Tongue (tissue), 2 donors: Measurements from ENCODE around the gene GSG1L2. TPM values are rescaled to one million over a fixed set of nuclear protein-coding genes. Genes with fewer than 3 reads are reported as not detected.
A peak's percentile ranks its signal among the peaks of the same experiment; 100 is the strongest.

ENCODE experiments used
- DNase-seq: peaks from one replicate; pipeline ENCODE4 v3.0.0-alpha.2; 2015
- total RNA-seq: library from RNA; depleted of rRNA; stranded (reverse); fragments of >200 nt; gene quantifications from one replicate; pipeline ENCODE4 v1.2.3, GENCODE V29; 2014

GSG1L2 gene
- not detected for total RNA-seq

DNA sequence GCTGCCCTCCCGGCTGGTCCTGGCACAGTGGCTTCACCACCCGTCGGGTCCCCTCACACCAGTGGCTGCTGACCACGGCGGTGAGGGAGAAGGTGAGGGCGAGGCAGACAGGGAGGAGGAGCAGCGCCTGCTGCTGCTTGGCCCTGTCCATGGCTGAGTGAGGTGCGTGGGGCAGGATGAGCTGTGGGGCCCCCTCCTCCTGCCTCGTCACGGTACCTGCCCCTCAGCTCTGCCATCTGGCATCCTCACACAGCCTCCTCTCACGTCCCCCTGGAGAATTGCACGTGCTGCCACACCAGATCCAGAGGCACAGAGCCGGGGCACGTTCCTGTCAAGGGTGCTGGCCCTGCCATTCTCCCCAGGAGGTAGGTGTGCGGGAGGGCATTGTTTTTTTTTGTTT, at the start of gene GSG1L2:
TSS of gene GSG1L2 (minus strand) at position 159 of the 400 bp plus-strand sequence. CDS start at position 151, 8 bp downstream.
- no peak for DNase-seq

DNA sequence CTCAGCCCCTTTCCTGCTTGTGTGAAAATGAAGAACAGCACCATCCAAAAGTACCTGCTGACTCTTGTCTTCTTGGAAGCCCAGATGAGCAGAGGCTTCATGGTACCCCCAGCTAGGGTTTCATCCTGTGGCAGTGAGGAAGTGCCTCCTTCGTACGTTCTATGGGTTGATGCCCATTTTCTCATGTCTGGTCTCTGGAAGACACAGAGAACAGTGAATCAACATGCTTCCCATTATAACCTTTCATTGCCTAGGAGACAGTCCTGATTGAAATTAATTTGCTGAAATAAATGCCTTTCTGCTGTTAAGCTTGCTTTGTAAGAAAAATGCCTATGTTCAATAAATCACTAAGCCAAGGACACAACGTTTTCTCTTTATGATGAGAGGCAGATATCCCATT, 46.7 kb upstream of the GSG1L2 start:
- peak; percentile 9 for DNase-seq

DNA sequence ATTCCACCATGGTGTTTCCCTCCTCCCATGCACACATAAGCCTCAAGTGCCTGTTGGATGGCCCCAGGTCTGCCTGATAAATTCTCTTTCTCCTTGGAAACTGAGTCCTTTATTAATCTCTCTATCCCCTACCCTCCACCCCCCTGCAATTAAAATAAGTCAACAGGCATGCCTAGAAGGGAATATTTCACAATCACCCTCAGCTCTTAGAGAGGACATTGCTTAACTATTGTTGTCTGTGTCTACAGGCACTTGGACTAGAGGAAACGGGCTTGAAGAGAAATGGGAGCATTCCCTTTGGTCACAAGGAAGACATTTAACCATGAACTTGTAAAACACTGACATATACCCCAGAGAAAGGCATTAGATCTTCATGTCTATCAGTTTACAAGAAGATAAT, 43.7 kb upstream of the GSG1L2 start:
- DNase-seq, result no peak

DNA sequence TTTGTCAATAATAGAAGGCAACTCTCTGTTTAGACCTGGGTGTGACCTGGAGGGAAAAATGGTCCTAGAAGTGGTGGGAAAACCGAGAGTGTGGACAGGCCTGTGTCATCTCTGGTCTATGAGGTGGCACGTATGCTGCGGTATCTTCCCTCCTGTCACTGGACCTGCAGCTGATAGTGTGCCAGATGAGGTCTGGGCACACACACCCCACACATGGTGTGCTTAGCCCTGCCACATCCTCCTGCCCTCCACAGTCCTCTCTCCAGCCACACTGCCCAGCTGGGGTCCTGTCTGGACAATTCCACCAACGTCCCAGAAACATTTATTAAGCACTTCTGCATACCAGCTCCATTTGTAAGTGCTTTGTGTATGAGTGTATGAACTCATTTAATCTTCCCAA, 41.1 kb upstream of the GSG1L2 start:
- no peak for DNase-seq

DNA sequence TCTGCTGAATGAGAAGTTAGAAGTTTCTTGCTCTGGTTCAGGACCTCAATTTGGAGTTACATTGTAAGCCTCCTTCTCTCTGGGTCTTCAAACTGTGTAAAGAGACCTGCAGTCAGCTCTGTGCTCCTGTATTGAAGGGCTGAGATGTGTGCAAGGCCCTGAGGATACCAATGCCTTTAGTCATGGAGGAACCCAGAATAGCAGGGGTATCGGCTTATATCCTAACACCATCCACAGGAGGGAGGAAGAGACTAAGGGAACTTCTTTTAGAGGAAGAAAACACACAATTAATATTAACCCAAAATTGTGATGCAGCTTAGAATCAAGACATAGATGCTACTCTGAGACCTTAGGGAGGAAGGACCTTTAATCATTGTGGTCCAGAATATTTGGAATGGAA, 40.3 kb upstream of the GSG1L2 start:
- no peak for DNase-seq

DNA sequence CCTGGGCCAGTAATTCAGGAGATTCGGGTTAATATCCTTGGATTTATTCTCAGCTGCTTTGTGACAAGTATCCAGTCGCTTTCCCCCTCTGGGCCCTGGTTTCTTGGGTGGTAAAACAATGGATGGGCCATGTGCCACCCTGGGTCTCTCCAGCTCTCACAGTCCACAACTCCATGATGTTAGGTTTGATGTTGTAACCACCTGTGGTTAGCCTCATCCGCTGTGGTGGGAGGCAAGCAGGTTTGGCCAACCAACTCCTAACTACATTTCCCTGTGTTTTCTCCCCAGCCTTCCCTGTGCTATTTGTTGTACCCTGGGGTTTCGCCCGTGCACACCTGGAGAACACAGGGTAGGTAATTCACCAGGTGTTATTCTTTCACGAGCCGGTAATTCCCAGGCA, 39.0 kb upstream of the GSG1L2 start:
- DNase-seq, result no peak

DNA sequence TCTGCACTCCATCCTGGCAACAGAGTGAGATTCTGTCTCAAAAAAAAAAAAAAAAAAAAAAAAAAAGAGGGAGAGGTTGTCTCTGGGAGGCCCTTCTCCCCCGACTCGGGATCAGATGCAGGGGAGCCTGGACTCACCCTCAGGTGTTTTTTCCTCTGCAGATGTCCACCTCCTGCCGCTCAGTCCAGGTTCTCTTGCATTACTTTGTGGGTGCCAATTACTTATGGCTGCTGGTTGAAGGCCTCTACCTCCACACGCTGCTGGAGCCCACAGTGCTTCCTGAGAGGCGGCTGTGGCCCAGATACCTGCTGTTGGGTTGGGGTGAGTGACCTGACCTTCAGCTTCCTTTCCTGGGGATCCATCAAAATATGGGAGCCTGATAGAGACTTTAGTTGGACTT, 37.9 kb upstream of the GSG1L2 start:
- no peak for DNase-seq

DNA sequence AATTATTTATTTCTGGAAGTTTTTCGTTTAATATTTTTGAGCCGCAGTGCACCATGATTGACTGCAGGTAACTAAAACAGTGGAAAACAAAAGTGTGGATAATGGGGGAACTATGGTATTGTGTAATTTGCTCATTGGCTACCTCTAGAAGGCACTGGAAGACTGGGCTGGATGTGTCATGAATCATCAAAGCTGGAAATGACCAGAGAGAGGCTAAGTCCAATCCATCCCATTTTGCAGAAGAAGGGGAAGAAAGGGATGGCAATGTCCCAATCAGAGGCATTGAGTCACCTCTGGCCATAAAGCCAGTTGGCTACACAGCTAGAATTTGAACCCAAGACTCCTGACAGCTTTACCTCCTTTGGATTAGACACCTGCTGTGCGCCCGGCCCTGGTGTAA, 33.2 kb upstream of the GSG1L2 start:
- no peak for DNase-seq

DNA sequence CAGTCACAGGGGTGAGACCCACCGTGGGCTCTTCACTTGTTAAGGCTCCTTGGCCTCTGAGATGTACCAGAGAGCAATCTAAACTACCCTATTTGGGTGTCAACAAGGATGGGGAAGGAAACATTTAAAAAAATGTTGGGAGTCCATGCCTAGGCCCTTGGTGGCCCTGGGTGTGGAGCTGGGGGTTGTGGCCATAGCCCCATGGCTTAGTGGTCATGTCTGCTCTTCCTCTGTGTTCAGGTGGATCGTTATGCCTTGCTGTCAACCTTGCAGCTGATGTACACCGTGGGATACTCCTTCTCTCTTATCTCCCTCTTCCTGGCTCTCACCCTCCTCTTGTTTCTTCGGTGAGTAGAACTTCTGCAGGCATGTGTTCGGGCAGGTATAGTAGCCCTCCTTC, 32.4 kb upstream of the GSG1L2 start:
- no peak for DNase-seq

DNA sequence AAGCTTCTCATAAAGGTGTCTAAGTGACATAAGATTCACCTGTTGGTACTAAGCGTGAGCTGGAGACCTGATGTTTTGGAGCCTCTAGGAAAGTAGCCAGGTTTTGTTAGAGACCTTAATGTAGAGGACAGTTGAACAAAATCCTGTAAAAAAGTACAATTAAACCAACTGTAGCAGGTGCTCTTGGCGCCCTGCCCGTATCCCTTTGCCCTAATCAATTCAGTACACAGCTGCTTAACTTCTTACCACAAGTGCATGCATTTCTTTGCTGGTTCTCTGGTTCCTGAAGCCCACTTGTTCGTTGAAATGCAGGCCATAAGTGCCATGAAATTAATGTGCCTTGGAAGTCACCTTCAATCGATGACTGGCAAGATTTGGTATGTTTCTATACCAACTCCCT, 28.3 kb upstream of the GSG1L2 start:
- no peak for DNase-seq

DNA sequence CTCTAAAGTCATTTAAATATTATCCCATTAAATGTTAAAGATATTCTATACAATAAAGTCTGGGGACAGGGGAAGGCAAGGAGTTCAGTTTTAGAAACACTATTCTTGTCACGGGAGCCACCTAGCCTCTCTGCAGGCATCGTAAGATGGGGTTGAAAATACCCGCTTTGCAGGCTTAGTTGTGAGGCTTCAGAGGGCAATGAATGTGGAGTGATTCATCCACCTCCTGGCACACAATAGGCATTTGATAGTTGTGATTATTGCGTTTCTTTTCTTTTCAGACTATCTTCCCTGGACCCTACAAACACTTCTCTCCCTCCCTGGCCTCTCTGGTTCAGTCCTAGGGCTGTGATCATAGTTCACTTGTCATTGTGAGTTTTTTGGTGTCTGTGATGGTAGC, 23.4 kb upstream of the GSG1L2 start:
- DNase-seq, result no peak

DNA sequence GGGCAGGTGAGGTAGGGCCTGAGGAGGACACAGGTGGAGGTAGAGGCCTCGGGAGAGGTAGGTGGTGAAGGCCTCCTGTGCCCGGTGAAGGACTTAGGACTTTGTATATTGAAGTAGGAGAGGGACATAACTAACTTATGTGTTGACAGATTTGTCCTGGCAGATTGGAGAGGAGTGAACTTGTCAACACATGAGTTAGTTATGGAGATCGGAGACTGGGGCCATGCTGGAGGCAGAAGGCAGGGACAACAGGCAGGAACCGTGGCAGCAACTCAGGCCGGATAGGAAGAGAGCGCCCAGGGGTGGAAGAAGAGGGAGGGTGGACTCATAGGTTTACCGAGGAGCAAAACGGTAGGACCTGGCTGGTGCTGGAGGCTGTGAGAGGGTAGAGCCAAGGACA, 22.3 kb upstream of the GSG1L2 start:
- no peak for DNase-seq

DNA sequence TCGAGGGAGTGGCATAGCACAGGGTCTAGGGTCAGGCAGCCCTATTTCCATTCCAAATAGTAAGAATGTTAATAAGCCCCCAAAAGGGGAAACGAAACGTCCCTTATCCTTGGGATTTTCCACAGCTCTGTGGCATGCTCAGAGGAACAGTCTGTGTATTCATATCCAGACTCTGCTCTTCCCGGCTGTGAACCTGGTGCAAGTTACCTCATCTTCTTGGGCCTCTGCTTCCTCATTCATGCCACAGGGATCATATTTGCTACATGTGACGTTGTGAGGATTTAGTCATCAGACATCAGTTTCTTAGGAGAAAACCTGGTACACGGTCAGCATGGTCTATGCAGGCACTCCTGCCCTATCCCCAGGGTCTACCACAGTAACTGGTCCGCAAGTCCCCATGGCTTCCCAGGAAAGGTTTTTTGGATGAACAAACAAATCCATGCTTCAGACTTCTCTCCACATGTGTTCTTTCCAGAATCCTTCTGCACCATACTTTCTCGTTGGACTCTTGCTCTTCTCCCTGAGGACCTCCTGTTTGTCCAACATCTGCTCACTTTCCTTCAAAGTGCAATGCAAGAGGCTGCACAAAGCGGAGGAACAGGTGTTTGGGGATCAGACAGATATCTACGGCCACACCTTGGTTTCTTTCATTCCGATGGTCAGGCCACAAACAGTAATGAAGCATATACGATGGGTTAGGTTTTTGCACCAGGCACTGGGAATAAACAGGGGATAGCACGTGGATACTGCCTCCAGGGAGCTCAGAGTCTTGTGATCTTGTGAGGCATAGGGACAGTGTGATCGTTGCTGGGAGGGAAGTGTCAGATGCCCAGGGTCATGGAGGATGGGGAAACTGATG, 21.5 kb upstream of the GSG1L2 start:
- DNase-seq, result no peak

DNA sequence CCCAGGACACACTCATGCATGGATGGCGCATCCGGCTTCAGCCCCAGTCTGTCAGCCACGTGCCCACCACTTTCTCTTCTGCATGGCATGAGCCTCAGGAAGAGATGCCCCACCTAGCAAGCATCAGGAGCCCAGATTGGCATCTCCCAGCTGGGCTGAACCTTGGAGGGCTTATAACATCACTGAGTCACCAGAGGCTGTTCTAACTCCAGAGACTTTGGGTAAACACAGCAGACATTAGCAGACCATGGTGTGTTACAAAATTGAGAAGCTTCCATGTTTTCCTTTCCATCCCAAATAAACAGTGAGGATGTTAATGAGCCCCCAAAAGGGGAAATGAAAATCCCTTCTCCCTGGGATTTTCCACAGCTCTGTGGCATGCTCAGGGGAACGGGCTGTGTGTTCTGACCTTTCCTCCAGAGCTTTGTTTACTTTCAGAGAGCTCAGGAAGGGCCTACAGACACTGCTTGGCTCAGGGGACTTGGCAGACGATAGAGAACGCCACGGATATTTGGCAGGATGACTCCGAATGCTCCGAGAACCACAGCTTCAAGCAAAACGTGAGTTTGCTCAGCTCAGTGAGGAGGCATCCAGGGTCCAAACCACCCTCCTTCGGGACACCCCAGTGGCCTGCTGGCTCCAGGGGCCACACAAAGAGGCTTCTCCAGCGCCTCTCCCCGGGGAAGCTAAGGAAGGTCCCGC, 20.3 kb upstream of the GSG1L2 start:
- peak; percentile 54 for DNase-seq

DNA sequence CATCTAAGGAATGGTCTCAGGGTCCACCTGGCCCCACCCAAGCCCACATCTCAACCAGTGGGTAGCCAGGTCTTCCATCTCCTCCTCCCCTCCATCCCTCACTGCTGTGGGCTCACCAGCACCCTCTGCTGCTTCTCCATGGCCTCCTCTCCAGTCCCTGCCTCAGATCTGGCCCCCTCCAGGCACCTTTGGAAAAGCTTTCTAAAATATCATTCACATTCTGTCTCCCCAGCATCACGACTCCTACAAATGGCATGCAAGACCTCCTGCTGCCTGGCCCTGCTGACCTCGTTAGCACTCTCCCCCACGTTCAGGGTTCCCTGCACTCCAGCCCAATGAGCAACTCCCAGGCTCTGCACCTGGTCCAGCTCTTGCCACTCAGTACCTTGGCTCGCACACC, 17.6 kb upstream of the GSG1L2 start:
- DNase-seq, result no peak

DNA sequence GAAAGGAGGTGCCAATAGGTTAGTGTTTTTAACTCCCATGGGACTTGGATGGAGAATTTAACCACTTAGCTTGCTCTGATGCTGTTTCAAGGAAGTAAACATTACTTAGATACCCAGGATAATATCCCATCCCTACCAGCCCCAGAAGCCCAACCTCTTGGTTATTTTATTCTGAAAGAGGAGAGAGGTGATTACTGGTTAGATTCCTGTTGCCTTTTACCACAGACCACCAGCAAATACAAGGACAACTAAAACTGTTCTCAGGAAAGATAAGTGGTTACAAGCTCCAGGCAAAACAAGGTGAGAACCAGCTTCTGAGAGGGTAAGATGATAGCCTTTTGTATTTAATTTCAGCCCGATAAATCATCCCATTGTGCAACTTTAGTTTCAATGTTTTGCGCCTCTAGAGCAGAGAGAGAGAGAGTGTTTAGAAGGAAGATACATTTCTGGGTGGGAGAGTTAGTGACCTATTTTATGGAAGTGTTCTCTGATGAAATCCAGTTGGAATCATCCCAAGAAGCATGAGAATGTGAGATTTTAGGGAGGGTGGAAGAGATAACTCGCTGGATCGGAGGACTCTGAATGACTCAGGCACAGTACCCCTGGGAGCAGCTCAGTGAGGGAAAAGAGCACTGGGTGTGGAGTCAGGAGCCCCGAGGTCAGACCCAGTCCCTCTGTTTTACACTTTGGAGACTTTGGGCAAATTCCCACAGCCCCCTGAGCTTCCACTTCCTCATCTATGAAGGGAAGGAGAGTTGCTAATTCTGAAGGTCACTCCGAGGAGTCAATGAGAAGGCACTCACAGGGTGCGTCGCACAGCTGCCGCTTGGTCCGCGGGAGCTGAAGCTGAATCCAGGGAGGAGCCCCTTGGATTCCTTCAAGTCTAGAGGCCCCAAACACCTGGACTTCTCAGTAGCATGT, 15.9 kb upstream of the GSG1L2 start:
- DNase-seq, result no peak

DNA sequence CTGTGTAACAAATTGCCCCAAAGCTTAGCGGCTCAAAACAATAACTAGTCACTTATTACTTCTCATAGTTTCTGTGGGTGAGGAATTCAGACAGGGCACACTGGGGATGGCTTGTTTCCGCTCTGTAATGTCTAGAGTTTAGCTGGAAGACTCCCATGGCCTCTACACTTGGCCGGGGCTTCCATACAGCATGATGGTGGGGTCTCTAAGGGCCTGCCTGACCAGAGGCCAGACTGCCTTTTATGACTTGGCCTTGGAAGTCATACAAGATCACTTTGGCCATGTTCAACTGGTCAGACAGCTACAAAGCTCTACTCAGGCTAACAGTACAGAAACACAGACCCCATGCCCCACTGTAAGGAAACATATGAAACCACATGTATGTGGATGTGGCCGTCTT, 12.0 kb upstream of the GSG1L2 start:
- no peak for DNase-seq

DNA sequence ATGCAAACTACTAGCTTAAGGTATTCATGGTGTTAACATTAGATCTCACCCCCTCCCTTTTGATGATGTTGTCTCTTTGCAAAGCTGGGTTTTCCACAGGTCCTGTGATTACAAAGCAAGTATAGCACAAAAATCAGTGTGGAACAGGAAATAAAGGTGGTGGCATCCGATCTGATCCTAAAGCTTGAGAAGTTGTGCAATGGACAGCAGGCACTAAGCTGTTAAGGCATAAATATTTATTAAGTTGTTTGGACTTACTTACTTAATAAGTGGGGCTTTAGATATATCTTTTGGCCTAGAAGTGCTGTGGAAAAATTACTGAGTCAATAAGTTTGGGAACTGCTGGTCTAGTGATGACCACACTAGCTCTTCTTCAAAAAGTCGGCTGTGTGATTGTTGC, 8.8 kb upstream of the GSG1L2 start:
- DNase-seq, result no peak

DNA sequence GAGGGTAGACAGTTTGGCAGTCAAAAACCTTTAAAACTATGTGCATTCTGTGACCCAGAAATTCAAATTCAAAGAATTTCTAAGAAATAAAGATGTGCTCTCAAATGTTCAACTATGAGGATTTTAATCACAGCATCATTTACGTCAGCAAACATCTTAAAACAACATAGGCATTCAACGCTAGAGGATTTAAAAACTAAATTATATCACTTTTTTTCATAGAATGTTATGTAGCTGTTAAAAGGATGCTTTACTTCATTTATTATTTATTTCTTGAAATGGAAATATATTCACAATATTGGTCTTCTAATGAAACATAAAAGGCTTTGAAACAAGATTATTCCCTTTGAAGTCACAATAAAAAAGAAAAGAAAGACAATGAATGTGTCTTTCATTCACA, 7.5 kb upstream of the GSG1L2 start:
- DNase-seq, result no peak

DNA sequence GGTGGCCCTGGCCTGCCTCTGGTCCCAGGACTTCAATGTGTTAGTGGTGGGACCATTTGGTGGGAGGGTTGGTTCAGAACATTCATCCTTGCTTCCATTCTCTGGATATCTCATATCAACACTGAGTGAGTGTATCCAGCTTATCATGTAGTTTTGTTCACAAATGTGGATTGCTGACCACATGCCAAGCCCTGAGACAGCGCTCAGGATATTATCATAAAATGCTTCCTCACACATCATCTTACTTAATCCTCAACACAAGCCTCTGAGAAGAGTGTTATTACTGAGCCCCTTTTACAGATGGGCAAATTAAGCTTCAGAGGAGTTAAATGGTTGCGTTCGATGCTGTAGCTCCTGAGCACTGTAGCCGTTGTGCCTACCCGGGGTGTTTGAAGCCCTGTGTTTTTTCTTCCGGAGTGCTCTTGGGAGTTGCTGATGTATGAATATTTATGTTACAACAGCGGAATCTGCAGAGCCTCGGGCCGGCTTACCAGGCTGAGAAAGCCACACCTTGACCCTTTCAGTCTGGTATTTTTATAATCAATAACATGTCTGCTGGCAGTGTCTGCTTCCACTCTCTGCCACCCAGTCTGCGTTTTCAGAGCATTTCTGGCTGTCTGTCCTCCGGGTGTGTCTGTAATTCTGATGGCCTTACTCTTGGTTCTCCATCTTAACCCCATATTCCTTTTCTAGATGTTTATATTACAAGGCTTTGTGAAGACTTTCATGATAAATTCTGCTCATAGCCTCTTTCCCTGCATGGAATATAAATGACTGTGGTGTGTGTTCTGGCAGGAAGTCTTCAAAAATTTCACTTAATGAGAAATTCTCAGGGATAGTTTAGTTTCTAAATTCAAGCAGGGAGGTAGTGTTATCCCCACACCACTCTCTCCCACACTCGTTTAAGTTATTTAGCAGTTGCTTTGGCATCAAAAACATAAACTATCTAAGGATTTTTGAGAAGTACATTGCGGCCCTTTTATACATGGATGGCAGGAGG, 6.7 kb upstream of the GSG1L2 start:
- DNase-seq, result no peak

DNA sequence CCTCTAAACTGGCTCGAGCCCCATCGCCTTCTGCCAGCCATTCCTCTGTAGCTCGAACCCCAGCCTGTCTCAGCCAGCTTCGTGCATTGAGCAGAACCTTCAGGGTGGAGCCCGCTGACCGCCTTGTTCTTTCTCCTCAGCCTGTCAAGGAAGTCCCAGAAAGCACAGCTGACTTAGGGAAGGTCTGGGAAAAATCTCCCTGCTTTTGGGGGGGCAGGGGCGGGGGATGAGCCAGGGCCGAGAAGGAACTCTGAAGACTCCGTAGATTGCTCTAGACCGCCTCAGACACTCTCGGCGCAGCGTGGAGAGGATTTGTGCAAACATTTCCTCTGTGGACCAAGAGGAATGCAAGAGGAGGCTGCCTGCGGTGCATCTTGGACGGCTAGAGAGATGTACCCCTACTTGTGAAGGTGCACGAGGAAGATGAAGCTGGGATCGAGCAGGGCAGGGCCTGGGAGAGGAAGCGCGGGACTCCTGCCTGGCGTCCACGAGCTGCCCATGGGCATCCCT, 3.8 kb upstream of the GSG1L2 start, which contains the start of gene GLP2R:
TSS of gene GLP2R (plus strand) at position 284 of the 510 bp plus-strand sequence. CDS start at position 424, 140 bp downstream.
- DNase-seq, result peak; percentile 34
